ENCODE results near the gene LRRC66.

Gene LRRC66

GRCh38 chr4:52052475-52052780 is 32.3 kb upstream of the LRRC66 start:
- no peak for DNase-seq (ENCODE audit: low read depth)

GRCh38 chr4:52051615-52052474 is 31.7 kb upstream of the LRRC66 start:
- DNase-seq (ENCODE audit: low read depth): peak; percentile 67
- H3K4me3 ChIP-seq (ENCODE audit: control insufficient read depth, low read depth, low read length): peak overlapping the region; percentile 92

More at GRCh38 chr4:52052475-52052780, 32.3 kb upstream of the LRRC66 start:
- no peak for TF ChIP-seq CTCF (IDR thresholded peaks at IDR 0.05; ENCODE audit: control insufficient read depth, insufficient read depth, low read depth, low read length, missing control alignments)
- peak overlapping the region; percentile 92 for H3K4me3 ChIP-seq (ENCODE audit: control insufficient read depth, low read depth, low read length)

GRCh38 chr4:52051213-52051614 is 31.1 kb upstream of the LRRC66 start, which contains the start of gene SPATA18:
Gene SPATA18, plus strand, starts transcription at chr4:52051304. Its CDS starts 401 bp downstream, at chr4:52051705.
- no peak for DNase-seq (ENCODE audit: low read depth)
- TF ChIP-seq CTCF (IDR thresholded peaks at IDR 0.05; ENCODE audit: control insufficient read depth, insufficient read depth, low read depth, low read length, missing control alignments): no peak

More at GRCh38 chr4:52051615-52052474, 31.7 kb upstream of the LRRC66 start:
- TF ChIP-seq CTCF (IDR thresholded peaks at IDR 0.05; ENCODE audit: control insufficient read depth, insufficient read depth, low read depth, low read length, missing control alignments): no peak

GRCh38 chr4:52049266-52049665 is 29.1 kb upstream of the LRRC66 start:
- no peak overlapping the region for H3K4me3 ChIP-seq (ENCODE audit: control insufficient read depth, low read depth, low read length)

More at GRCh38 chr4:52051213-52051614, 31.1 kb upstream of the LRRC66 start, which contains the start of gene SPATA18:
- peak within 1 kb of the TSS; percentile 92 for H3K4me3 ChIP-seq (ENCODE audit: control insufficient read depth, low read depth, low read length)

GRCh38 chr4:52045028-52045427 is 24.9 kb upstream of the LRRC66 start:
- no peak for TF ChIP-seq CTCF (IDR thresholded peaks at IDR 0.05; ENCODE audit: control insufficient read depth, insufficient read depth, low read depth, low read length, missing control alignments)
- no peak overlapping the region for H3K4me3 ChIP-seq (ENCODE audit: control insufficient read depth, low read depth, low read length)
- no peak for DNase-seq (ENCODE audit: low read depth)

More at GRCh38 chr4:52049266-52049665, 29.1 kb upstream of the LRRC66 start:
- no peak for TF ChIP-seq CTCF (IDR thresholded peaks at IDR 0.05; ENCODE audit: control insufficient read depth, insufficient read depth, low read depth, low read length, missing control alignments)
- DNase-seq (ENCODE audit: low read depth): no peak

GRCh38 chr4:52038103-52038912 is 18.1 kb upstream of the LRRC66 start, which contains the start of gene SGCB:
Gene SGCB, minus strand, starts transcription at chr4:52038299. Its CDS starts 40 bp downstream, at chr4:52038259.
- DNase-seq (ENCODE audit: low read depth): no peak
- TF ChIP-seq CTCF (IDR thresholded peaks at IDR 0.05; ENCODE audit: control insufficient read depth, insufficient read depth, low read depth, low read length, missing control alignments): no peak
- peak within 1 kb of the TSS; percentile 80 for H3K4me3 ChIP-seq (ENCODE audit: control insufficient read depth, low read depth, low read length)

Measured in AG09309 (cell line).